Adipocyte (in vitro differentiated cells): ENCODE data around the gene TMEM219.

Source experiments
- DNase-seq: peaks from one replicate; pipeline ENCODE4 v3.0.0-alpha.2; 2015; ENCODE audit warnings: low read depth
- H3K27me3 ChIP-seq: replicated peaks from 2 replicates; pipeline ENCODE4 v1.7.0; 2013; ENCODE audit warnings: mild to moderate bottlenecking, low read length, moderate library complexity; ENCODE audit not compliant: control insufficient read depth, insufficient read depth
- H3K36me3 ChIP-seq: 2 replicates; pipeline ENCODE4 v1.7.0; 2013; ENCODE audit warnings: low read length, mild to moderate bottlenecking, moderate library complexity; ENCODE audit not compliant: control insufficient read depth, insufficient read depth, severe bottlenecking
- H3K4me1 ChIP-seq: 2 replicates; pipeline ENCODE4 v1.7.0; 2013; ENCODE audit warnings: mild to moderate bottlenecking, low read length, moderate library complexity; ENCODE audit not compliant: control insufficient read depth, insufficient read depth
- H3K4me3 ChIP-seq: 2 replicates; pipeline ENCODE4 v1.7.0; 2013; ENCODE audit warnings: mild to moderate bottlenecking, low read length, moderate library complexity
- H3K9ac ChIP-seq: 2 replicates; pipeline ENCODE4 v1.7.0; 2013; ENCODE audit warnings: mild to moderate bottlenecking, low read length, moderate library complexity
- H3K9me3 ChIP-seq: 2 replicates; pipeline ENCODE4 v1.7.0; 2013; ENCODE audit warnings: mild to moderate bottlenecking, low read length, moderate library complexity; ENCODE audit not compliant: control insufficient read depth

The TMEM219 gene

GRCh38 chr16:29992344-29992967, 30.6 kb downstream of the TMEM219 start:
- peaks cover 56% of the 10 kb centered on the region for H3K36me3 ChIP-seq
- DNase-seq = no peak

DNA sequence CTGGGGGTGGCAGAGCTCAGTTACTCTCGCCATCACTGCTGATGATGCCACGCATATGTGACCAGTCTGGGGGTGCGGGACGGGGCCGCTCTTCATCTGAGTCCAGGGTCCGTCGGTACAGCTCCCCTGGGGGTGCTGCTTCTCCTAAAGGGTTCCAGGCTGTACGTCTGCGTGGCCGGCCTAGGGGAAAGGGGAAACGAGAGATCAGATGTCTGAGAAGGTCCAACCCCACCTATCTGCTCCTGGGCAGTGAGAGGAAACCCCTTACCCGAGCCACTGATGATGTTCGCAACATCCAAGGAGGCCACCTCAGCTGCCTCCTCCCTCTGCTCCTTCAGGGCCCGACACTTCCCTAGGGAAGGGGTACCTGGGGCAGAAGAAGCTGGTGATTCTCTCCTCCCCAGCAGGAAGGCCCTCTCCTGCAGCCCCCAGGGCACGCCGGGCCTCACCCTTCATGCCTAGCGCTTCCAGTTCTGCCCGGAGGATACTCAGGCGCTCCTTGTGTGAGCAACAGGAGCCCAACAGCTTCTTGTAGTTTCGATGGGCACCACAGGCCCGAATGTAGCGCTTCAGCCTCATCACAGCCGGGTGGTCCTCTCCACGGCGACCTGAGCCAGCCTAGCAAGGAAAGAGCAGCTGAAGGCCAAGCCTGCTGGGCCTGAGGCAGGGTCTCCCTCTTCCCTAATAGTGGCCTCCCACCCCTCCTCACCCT, 31.5 kb downstream of the TMEM219 start:
- DNase-seq = no peak
- Histone ChIP-seq H3K9me3 (no peaks in the 10 kb centered on the region), H3K27me3 (no peaks in the 10 kb centered on the region), H3K36me3 (peaks cover 49% of the 10 kb centered on the region), H3K4me3 (no peak overlapping the region), H3K4me1 (peaks cover 28% of the 10 kb centered on the region), H3K9ac (peak overlapping the region; percentile 67)

More at GRCh38 chr16:29992344-29992967, 30.6 kb downstream of the TMEM219 start:
- no peaks in the 10 kb centered on the region for H3K9me3 ChIP-seq
- H3K4me3 ChIP-seq = no peak overlapping the region
- no peaks in the 10 kb centered on the region for H3K27me3 ChIP-seq
- peak overlapping the region; percentile 67 for H3K9ac ChIP-seq
- H3K4me1 ChIP-seq = peaks cover 28% of the 10 kb centered on the region

- Histone ChIP-seq H3K4me1 (peaks cover 28% of the 10 kb centered on the region), H3K27me3 (no peaks in the 10 kb centered on the region), H3K4me3 (peak overlapping the region; percentile 87), H3K9me3 (no peaks in the 10 kb centered on the region), H3K36me3 (peaks cover 43% of the 10 kb centered on the region), H3K9ac (peak overlapping the region; percentile 99)
- DNase-seq = no peak
Measured at GRCh38 chr16:29993903-29994599, 32.2 kb downstream of the TMEM219 start.

- Histone ChIP-seq H3K4me1 (peaks cover 28% of the 10 kb centered on the region), H3K4me3 (peak overlapping the region; percentile 87), H3K36me3 (peaks cover 36% of the 10 kb centered on the region), H3K9ac (peak overlapping the region; percentile 99), H3K9me3 (no peaks in the 10 kb centered on the region), H3K27me3 (no peaks in the 10 kb centered on the region)
- peak; percentile 30 for DNase-seq
Measured at GRCh38 chr16:29994600-29995323, 32.9 kb downstream of the TMEM219 start.

DNA sequence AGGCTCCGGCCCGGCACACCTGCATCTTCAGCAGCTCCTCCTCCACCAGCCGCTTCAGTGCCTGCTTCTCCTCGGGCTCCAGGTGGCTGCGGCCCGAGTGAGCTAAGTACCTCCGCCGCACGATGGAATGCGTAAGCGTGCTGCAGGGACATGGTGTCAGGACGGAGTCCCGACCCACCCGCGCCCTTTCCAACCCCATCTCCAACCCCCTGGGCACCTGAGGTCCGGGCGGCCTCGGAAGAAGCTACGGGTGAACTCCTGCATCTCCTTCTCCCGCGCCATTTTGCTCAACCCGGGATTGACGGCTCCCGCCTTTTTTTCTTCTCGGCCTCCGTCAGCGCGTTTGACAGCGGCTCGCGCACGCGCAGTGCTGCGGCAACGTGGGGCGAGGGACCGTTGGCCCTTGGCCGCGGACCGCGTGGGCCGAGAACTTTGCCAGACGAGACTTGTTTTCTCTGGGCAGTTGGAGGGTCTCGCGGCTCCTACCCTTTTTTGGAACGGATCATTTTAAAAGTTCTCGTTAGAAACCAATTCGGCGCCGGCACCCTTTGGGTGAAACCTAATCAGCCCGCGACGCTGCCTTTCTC, 33.5 kb downstream of the TMEM219 start, which contains the start of gene HIRIP3:
TSS of gene HIRIP3 (minus strand) at position 294 of the 587 bp plus-strand sequence. CDS start at position 282, 12 bp downstream.
- H3K9me3 ChIP-seq = no peaks in the 10 kb centered on the region
- DNase-seq = peak; percentile 91
- peaks cover 28% of the 10 kb centered on the region for H3K4me1 ChIP-seq
- no peaks in the 10 kb centered on the region for H3K27me3 ChIP-seq
- H3K36me3 ChIP-seq = peaks cover 29% of the 10 kb centered on the region
- H3K4me3 ChIP-seq = peak within 1 kb of the TSS; percentile 87
- H3K9ac ChIP-seq = peak within 1 kb of the TSS; percentile 99

DNA sequence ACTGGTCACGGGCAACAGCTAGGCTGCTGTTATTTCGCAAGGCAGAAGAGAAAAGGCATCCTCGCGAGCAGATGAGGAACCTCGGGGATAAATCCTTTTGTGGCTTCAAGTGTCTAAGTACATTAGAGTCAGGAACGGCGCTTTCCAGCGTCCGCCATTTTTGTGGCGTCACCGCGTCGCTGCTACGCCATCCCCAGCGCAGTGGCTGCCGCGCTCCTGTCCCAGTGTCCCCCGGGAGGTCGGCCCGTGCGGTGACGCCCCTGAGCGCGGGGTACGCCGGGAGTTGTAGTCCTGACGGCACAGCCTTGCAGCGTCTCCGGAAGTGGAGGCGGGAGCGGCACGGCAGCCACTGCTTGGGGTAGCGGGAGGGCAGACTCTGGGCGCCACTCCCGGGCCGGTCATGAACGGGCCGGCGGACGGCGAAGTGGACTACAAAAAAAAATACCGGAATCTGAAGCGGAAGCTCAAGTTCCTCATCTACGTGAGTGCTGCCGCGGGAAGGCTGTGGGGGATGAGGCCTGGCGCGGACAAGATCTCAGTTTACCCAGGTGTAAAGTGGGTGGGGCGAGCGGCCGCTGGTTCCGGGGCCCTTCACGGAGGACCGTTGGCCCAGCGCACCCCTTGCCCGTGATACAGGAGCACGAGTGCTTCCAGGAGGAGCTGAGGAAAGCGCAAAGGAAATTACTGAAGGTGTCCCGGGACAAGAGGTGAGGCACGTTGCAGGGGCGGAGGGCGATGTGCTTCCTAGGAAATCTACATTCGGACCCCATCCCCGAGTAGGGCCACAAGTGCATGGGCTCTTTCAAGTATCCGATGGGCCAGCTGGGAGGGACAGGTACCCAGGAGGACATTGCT, 34.3 kb downstream of the TMEM219 start, which contains the start of gene INO80E:
TSS of gene INO80E (plus strand) at position 331 of the 855 bp plus-strand sequence. CDS start at position 401, 70 bp downstream.
- H3K36me3 ChIP-seq = peaks cover 23% of the 10 kb centered on the region
- peak within 1 kb of the TSS; percentile 99 for H3K9ac ChIP-seq
- H3K27me3 ChIP-seq = no peaks in the 10 kb centered on the region
- peak; percentile 98 for DNase-seq
- H3K4me3 ChIP-seq = peak within 1 kb of the TSS; percentile 87
- H3K9me3 ChIP-seq = no peaks in the 10 kb centered on the region
- peaks cover 28% of the 10 kb centered on the region for H3K4me1 ChIP-seq

DNA sequence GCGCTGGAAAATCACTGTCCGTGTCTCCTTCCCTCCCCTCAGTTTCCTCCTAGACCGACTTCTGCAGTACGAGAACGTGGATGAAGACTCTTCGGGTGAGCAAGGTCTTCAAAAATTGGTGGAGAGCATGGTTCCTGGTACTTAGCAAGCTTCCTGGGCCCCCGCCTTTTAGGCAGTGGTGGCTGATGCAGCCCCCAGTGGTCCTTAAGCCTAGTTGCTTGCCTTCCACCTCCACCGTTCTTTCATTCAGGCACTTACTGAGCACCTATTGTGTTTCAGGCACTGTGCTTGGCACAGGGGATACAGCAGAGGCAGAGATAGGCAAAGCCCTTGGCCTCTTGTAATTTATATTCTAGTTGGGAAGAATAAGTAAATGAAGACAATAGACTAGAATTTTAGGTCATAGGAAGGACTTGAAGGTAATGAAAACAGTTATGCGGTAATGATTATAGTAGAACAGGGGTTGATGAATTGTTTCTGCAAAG, 34.9 kb downstream of the TMEM219 start:
- Histone ChIP-seq H3K9ac (peak overlapping the region; percentile 99), H3K4me1 (peaks cover 26% of the 10 kb centered on the region), H3K27me3 (no peaks in the 10 kb centered on the region), H3K9me3 (no peaks in the 10 kb centered on the region), H3K36me3 (peaks cover 19% of the 10 kb centered on the region), H3K4me3 (peak overlapping the region; percentile 87)
- DNase-seq = no peak

DNA sequence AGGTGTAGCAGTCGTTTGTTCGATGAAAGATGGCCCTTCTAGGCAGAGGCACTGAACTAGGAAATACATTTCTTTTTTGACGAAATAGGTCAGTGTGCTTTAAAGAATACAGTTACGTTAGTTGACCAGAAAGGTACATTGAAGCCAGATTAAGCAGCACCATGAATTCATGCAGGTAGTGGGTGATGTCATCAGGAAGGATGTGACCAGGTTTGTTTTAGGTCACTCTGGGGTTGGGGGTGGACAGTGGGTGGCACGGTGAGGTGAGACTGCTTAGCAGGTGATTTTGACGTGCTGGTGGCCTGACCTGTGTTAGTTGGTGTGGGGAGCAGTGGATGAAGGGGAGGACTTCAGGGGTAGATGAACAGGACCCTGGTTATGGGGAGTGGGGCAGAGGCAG, 37.7 kb downstream of the TMEM219 start:
- peaks cover 14% of the 10 kb centered on the region for H3K4me1 ChIP-seq
- H3K9ac ChIP-seq = no peak overlapping the region
- H3K27me3 ChIP-seq = no peaks in the 10 kb centered on the region
- no peak overlapping the region for H3K4me3 ChIP-seq
- DNase-seq = no peak
- no peaks in the 10 kb centered on the region for H3K9me3 ChIP-seq
- peaks cover 3% of the 10 kb centered on the region for H3K36me3 ChIP-seq

GRCh38 chr16:30000735-30001631, 39.1 kb downstream of the TMEM219 start:
- no peaks in the 10 kb centered on the region for H3K27me3 ChIP-seq
- peaks cover 3% of the 10 kb centered on the region for H3K36me3 ChIP-seq
- no peak for DNase-seq
- no peak overlapping the region for H3K9ac ChIP-seq
- no peak overlapping the region for H3K4me3 ChIP-seq
- H3K4me1 ChIP-seq = peaks cover 6% of the 10 kb centered on the region
- H3K9me3 ChIP-seq = no peaks in the 10 kb centered on the region
